GM12801 (cell line): ENCODE results near the gene NAV2.

Source experiments
- CTCF ChIP-seq: IDR thresholded peaks from one replicate; pipeline ENCODE4 v1.5.1; 2011; ENCODE audit warnings: control low read depth; ENCODE audit not compliant: insufficient read length; ENCODE audit errors: extremely low read depth

NAV2 gene

GRCh38 chr11:19714022-19714386 is 1.4 kb downstream of the NAV2 start:
- no peak for TF ChIP-seq CTCF

- TF ChIP-seq CTCF, result no peak
Measured at GRCh38 chr11:19714387-19715363, 2.0 kb downstream of the NAV2 start.

- TF ChIP-seq CTCF, result no peak
Measured at GRCh38 chr11:19715373-19715772, 2.7 kb downstream of the NAV2 start.

GRCh38 chr11:19718051-19718450 is 5.4 kb downstream of the NAV2 start:
- TF ChIP-seq CTCF, result no peak

GRCh38 chr11:19718951-19719350 is 6.3 kb downstream of the NAV2 start:
- no peak for TF ChIP-seq CTCF

- TF ChIP-seq CTCF, result no peak
Measured at GRCh38 chr11:19719960-19720359, 7.3 kb downstream of the NAV2 start.

GRCh38 chr11:19721176-19721575 is 8.5 kb downstream of the NAV2 start:
- TF ChIP-seq CTCF, result no peak
